Fibroblast of mammary gland (primary cell): ENCODE results near the gene TBCD.

Source experiments
- DNase-seq: peaks from one replicate; pipeline ENCODE4 v3.0.0-alpha.2; 2010; ENCODE audit warnings: low read depth
- H3K4me3 ChIP-seq: 2 replicates; pipeline ENCODE4 v1.5.1; 2011; ENCODE audit warnings: low read depth, mild to moderate bottlenecking, low read length, moderate library complexity; ENCODE audit not compliant: control insufficient read depth
- TF ChIP-seq, protein P1 (sequence below): conservative IDR thresholded peaks from 2 replicates; pipeline ENCODE4 v1.5.1; 2011; ENCODE audit warnings: low read depth, low read length, inconsistent platforms; ENCODE audit not compliant: control insufficient read depth, insufficient read depth

The TBCD gene

DNA sequence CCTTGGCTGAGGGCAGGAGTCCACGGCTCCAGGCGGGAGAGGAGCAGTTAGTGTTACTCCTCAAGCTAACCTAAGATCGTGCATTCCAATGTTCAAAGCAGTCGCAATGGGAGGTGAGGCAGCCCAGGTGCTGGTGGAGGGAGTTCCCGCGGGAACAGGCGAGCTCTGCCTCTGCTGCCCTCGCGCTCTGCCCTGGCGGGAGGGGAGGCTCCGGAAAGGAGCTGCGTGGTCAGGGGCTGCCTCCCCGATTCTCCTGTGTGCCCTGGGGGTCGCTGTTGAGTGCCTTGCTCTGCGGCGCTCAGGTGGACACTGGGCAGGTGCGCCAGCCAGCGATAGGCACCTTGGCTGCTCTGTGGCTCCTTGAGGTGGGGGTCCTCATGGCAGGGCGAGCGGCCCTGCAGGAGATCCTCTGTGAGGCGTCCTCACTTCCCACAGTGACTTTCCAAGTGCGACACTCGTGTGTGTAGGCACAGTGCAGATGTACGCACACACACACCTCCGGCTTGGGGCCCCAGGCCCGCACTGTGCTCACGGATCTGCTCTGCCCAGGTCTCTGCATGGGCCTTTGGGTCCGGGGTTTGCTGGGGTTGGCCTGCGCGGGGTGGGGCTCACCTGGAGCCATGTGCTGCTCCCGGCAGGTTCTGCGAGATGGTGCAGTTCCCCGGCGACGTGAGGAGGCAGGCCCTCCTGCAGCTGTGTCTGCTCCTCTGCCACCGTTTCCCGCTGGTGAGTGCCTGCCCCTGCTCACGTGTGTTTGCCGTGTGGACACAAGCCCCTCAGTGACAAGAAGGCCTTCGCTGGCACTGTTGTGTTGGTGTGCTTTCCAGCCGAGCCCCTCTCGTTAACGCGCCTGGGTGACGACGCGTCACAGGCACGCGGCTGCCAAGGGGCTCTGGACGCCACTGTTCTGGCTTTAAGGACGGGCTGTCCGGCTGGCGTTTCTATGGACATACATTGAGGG is 185.8 kb downstream of the TBCD start:
- TF ChIP-seq, protein P1, sequence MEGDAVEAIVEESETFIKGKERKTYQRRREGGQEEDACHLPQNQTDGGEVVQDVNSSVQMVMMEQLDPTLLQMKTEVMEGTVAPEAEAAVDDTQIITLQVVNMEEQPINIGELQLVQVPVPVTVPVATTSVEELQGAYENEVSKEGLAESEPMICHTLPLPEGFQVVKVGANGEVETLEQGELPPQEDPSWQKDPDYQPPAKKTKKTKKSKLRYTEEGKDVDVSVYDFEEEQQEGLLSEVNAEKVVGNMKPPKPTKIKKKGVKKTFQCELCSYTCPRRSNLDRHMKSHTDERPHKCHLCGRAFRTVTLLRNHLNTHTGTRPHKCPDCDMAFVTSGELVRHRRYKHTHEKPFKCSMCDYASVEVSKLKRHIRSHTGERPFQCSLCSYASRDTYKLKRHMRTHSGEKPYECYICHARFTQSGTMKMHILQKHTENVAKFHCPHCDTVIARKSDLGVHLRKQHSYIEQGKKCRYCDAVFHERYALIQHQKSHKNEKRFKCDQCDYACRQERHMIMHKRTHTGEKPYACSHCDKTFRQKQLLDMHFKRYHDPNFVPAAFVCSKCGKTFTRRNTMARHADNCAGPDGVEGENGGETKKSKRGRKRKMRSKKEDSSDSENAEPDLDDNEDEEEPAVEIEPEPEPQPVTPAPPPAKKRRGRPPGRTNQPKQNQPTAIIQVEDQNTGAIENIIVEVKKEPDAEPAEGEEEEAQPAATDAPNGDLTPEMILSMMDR: no peak
- DNase-seq: no peak
- no peak overlapping the region for H3K4me3 ChIP-seq

DNA sequence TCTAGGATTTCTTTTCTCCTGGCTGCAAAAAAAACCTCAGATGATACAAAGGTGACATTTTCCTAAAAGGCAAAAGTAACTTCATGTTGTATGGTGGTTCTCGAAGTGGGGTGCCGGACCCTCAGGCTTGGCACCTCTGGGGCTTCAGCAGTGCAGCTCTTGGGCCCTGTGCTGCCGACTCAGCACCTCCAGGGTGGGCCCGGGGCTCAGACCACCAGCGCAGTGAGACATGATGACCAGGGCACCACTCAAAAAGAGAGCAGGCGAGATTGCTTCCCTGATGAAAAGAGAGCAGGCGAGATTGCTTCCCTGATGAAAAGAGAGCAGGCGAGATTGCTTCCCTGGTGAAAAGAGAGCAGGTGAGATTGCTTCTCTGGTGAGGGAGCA is 186.6 kb downstream of the TBCD start:
- TF ChIP-seq, protein P1: no peak
- no peak for DNase-seq
- no peak overlapping the region for H3K4me3 ChIP-seq

- TF ChIP-seq, protein P1: no peak
- no peak overlapping the region for H3K4me3 ChIP-seq
- DNase-seq: no peak
These were observed 187.2 kb downstream of the TBCD start for GRCh38 chr17:82938873-82939620.

DNA sequence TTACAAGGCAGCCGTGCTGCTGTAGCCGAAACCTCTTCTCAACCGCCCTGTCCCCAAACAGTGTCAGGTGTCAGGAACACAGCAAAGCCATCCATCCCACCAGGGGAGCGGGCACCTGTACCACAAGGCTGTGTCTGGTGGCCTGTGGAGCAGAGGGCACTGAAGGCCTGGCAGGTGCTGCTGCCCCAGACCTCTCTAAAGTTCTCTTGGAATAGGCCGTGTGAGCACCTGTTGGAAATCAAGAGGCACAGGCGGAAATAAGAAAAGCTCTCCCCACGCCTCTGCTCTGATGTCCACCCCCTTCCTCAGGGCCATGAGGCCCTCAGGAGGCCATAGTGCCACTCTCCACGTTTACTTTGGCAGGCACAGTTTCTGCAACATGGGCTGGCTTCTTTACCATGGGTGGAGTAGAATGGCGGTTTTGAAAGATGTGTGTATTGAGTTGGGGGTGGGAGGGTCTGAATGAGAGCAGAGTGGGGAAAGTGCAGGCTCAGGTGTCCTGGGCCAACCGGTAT is 187.8 kb downstream of the TBCD start:
- no peak overlapping the region for H3K4me3 ChIP-seq
- TF ChIP-seq, protein P1: no peak
- DNase-seq: no peak

DNA sequence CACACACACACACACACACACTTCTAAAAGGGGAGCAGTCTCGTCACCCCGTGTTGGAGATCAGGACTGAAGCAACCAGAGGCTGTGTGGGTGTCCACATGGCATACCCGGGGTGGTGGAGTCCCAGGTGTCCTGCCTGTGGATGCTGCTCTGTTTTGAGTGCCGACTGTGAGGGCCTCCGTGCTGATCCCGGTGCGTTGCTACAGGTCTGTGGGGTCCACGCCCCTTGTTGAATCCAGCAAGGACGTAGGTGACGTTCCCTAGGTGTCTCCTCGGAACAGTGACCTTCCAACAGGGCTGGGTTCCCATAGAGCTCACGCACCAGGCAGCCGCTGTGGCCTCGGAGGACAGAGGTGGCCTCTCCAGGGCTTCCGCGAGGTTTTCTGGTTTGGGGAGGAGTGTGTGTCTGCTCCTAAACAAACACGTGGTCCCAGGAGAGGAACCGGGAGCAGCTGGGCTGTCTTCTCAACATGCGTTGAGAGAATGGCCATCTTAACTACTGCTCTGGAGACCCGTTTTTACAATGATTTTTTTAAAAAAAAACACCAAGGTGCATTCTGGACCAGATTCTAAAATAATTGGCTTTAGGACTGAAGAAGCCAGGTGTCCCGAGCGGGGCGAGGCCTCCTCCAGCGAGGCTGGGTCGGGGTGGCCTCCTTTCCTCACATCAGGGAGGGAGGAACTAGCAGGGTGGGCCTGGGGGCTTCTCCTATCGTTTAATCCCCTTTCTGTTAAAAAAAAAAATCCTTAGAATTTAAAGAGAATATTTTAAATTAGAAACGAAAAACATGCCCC is 188.6 kb downstream of the TBCD start:
- TF ChIP-seq, protein P1: no peak
- no peak for DNase-seq
- no peak overlapping the region for H3K4me3 ChIP-seq
